Transverse colon (tissue), 4 donors: Measurements from ENCODE around the gene CFAP299. TPM values are rescaled to one million over a fixed set of nuclear protein-coding genes. Genes with fewer than 3 reads are reported as not detected.
A peak's percentile ranks its signal among the peaks of the same experiment; 100 is the strongest.

ENCODE experiments used
- DNase-seq: peaks from one replicate; pipeline ENCODE4 v3.0.0-alpha.2; 2019
- H3K27ac ChIP-seq, 4 donors: fragments of 200-600 bp; sonication (generic); 2 replicates each; pipeline ENCODE4 v1.5.1; 2016 to 2018; ENCODE audit warnings: inconsistent platforms in 4 of 4
- H3K27me3 ChIP-seq: fragments of 200-600 bp; sonication (generic); 2 replicates; pipeline ENCODE4 v1.5.1; 2017; ENCODE audit warnings: inconsistent platforms
- H3K36me3 ChIP-seq, 4 donors: fragments of 200-600 bp; sonication (generic); 2 replicates each; pipeline ENCODE4 v1.5.1; 2017 to 2019; ENCODE audit warnings: inconsistent platforms in 4 of 4
- H3K4me1 ChIP-seq, 4 donors: fragments of 200-600 bp; sonication (generic); 2 replicates each; pipeline ENCODE4 v1.5.1; 2017 to 2020; ENCODE audit warnings: inconsistent platforms in 4 of 4
- H3K4me3 ChIP-seq, 4 donors: fragments of 200-600 bp; sonication (generic); 1 replicate in 1 of 4; 2 replicates in 3 of 4; pipeline versions ENCODE4 v1.5.1 to v1.6.1; 2017 to 2019; ENCODE audit warnings: inconsistent platforms in 4 of 4
- H3K9me3 ChIP-seq, 2 donors: fragments of 200-600 bp; sonication (generic); 2 replicates each; pipeline ENCODE4 v1.5.1; 2017 to 2019; ENCODE audit warnings: inconsistent platforms in 2 of 2
- EP300 ChIP-seq: sonication (generic); formaldehyde crosslinking; IDR thresholded peaks from one replicate; pipeline ENCODE4 v1.6.1; 2017; ENCODE audit warnings: antibody characterized with exemption, low read depth
- POLR2A ChIP-seq: fragments of 450-650 bp; IDR thresholded peaks from one replicate; pipeline ENCODE4 v1.6.1; 2016; ENCODE audit warnings: antibody characterized with exemption, mild to moderate bottlenecking, moderate library complexity
- POLR2AphosphoS5 ChIP-seq, 3 donors: sonication (generic); formaldehyde crosslinking; IDR thresholded peaks; one replicate each; pipeline ENCODE4 v1.6.1; 2016; ENCODE audit warnings: antibody characterized with exemption in 3 of 3
- WGBS, 2 donors: methylation state at CpG; one replicate each; pipeline ENCODE4 v1.1.5; 2018; ENCODE audit warnings: low coverage in 1 of 2; 5-methylcytosine and 5-hydroxymethylcytosine counted together
- in situ Hi-C, 4 donors: fragments of 200-750 bp; cut with MboI; loops; one replicate each; pipeline versions ENCODE4 v1.15.0 to v1.15.1; 2017; ENCODE audit warnings: low sequenced_read_pairs in 3 of 4, low pct_ligation_motif_present in 1 of 4, low pct_unique_long_range_greater_than_20kb in 1 of 4
- intact Hi-C: fragments of 100-400 bp; cut with DNase I; formaldehyde crosslinking; loops from one replicate; pipeline ENCODE4 v1.15.1; 2023; ENCODE audit warnings: low total_unique reads
- total RNA-seq, 4 donors: library from RNA; depleted of rRNA; stranded (reverse); fragments of >200 nt; gene quantifications; one replicate each; pipeline ENCODE4 v1.1.0, GENCODE V29; 2016
- TF ChIP-seq, protein P1 (sequence below), 5 experiments: fragments of 200-600 bp in 3 of 5; fragments of 450-650 bp in 2 of 5; sonication (generic) in 3 of 5; IDR thresholded peaks; 1 replicate in 2 of 5; 2 replicates in 3 of 5; pipeline ENCODE4 v1.5.1; 2016 to 2017; ENCODE audit warnings: antibody characterized with exemption in 5 of 5, inconsistent platforms in 3 of 5, mild to moderate bottlenecking in 2 of 5, moderate library complexity in 1 of 5

Gene CFAP299
- total RNA-seq, 4 donors from 2014 or later = not detected

DNA sequence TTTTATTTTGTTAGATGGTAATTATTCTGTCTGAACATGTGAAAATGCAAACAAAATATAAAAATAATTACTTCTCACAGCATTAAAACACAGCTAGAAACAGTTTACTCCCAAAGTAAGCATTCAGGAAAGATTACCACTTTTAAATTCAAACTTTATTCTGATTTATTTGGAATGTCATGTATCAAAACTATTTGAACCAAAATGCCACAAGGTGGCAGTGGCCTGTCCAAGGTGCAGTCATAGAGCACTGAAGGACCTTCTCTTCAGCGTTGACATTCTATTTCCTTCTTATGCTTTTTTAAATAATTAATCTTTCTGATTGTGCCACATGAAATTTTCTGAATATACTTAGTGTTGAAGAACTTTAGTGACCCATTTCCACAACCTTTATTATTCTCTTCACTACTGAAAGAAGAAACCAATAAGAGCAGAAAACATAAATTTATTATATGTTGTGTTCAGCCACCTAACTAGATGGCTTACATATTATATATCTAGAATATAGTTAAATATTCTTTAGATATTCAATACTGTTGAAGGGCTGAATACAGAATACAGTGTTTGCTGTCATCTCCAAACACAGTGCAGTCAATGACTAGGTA, 283.6 kb downstream of the CFAP299 start:
- H3K27ac ChIP-seq = no peak overlapping the region
- intact Hi-C loops (no loop called here), in situ Hi-C loops (loop anchor here in 2 of 4 donors (25.0 kb wide), 1 partner anchor 418 kb away; the partner anchor contains the start of gene BMP3 (in 2 of the 2))
- peaks cover 0 to 2% of the 10 kb centered on the region in 2 donors for H3K9me3 ChIP-seq
- DNase-seq = no peak
- H3K27me3 ChIP-seq = no peaks in the 10 kb centered on the region
- TF ChIP-seq POLR2A = no peak
- TF ChIP-seq, protein P1, sequence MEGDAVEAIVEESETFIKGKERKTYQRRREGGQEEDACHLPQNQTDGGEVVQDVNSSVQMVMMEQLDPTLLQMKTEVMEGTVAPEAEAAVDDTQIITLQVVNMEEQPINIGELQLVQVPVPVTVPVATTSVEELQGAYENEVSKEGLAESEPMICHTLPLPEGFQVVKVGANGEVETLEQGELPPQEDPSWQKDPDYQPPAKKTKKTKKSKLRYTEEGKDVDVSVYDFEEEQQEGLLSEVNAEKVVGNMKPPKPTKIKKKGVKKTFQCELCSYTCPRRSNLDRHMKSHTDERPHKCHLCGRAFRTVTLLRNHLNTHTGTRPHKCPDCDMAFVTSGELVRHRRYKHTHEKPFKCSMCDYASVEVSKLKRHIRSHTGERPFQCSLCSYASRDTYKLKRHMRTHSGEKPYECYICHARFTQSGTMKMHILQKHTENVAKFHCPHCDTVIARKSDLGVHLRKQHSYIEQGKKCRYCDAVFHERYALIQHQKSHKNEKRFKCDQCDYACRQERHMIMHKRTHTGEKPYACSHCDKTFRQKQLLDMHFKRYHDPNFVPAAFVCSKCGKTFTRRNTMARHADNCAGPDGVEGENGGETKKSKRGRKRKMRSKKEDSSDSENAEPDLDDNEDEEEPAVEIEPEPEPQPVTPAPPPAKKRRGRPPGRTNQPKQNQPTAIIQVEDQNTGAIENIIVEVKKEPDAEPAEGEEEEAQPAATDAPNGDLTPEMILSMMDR (IDR thresholded peaks at IDR 0.05) = peak; percentile 18 to 38 (median 25)
- H3K4me3 ChIP-seq = no peak overlapping the region
- H3K4me1 ChIP-seq = peaks cover 0 to 6% (median 0%) of the 10 kb centered on the region in 4 donors
- 26 to 40% methylated on average over 1 of the region's 1 CpG for WGBS, 2 donors
- no peaks in the 10 kb centered on the region for H3K36me3 ChIP-seq

DNA sequence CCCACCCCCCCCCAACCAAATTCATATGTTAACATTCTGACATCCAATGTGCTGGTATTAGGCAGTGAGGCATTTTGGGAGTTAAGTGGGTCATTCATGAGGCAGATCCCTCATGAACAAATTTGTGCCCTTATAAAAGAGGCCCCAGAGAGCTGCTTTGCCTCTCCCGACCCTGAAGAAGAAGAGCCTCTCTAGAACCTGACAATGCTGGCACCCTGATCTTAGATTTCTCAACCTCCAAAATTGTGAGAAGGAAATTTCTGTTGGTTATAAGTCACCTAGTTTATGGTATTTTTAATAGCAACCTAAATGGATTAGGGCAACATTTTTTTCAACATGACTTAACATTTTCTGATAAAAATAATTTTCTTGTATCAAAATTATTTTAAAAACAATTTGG, 296.3 kb downstream of the CFAP299 start:
- Histone ChIP-seq H3K36me3 (no peaks in the 10 kb centered on the region), H3K4me3 (no peak overlapping the region), H3K27ac (no peak overlapping the region), H3K4me1 (no peaks in the 10 kb centered on the region), H3K27me3 (no peaks in the 10 kb centered on the region), H3K9me3 (no peaks in the 10 kb centered on the region)
- in situ Hi-C loops (no loop called here), intact Hi-C loops (no loop called here)
- TF ChIP-seq, protein P1 (IDR thresholded peaks at IDR 0.05) = no peak
- TF ChIP-seq POLR2A (no peak), POLR2AphosphoS5 (IDR thresholded peaks at IDR 0.05) (no peak), EP300 (no peak)
- WGBS, 2 donors = 73 to 88% methylated on average over 1 of the region's 1 CpG
- DNase-seq = no peak

DNA sequence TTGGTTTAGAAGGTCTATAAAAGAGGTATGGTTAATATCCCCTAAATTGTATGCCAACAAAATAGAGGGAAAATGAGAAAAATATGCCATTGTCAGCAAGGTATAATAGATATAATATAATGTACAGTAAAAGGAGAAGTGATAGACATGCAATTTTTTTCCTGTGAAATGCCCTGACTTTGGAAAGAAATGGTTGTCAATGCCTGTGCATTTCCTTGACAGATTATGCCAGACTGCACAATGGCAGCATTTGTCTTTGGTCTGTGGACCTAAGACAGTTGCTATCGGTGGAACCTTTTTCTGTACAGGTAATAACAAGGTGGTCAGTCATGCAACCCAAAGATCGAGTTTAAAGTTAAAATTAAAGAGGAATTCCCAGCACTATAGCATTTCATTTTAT, 301.7 kb downstream of the CFAP299 start:
- Histone ChIP-seq H3K9me3 (no peaks in the 10 kb centered on the region), H3K27ac (no peak overlapping the region), H3K27me3 (no peaks in the 10 kb centered on the region), H3K36me3 (no peaks in the 10 kb centered on the region), H3K4me1 (no peaks in the 10 kb centered on the region), H3K4me3 (no peak overlapping the region)
- in situ Hi-C loops = no loop called here
- TF ChIP-seq POLR2A = no peak
- TF ChIP-seq, protein P1 (IDR thresholded peaks at IDR 0.05) = no peak
- no peak for TF ChIP-seq EP300
- no peak for TF ChIP-seq POLR2AphosphoS5 (IDR thresholded peaks at IDR 0.05)
- intact Hi-C loops = no loop called here
- 81 to 87% methylated on average over 2 of the region's 2 CpGs for WGBS, 2 donors
- no peak for DNase-seq

DNA sequence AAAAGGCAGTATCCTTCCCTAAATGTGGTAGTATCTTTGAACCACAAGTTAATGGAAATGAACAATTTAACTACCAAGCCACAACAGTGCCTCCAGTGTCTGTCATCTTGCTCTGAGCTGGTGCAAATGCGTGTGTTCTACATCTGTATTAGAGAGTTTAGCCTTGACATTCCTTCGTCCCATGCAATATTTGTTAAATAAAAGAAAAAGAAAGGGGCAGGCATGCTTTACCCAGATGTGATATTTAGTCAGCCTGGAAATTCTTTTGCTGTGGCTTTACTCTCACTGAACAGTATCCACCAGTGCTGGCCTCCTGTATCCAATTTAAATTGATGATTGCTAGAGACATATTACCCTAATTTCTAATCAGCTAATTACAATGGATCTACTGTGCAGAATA, 310.5 kb downstream of the CFAP299 start:
- Histone ChIP-seq H3K27ac (no peak overlapping the region), H3K4me3 (no peak overlapping the region), H3K27me3 (no peaks in the 10 kb centered on the region), H3K4me1 (no peaks in the 10 kb centered on the region), H3K9me3 (no peaks in the 10 kb centered on the region), H3K36me3 (no peaks in the 10 kb centered on the region)
- in situ Hi-C loops (no loop called here), intact Hi-C loops (no loop called here)
- TF ChIP-seq, protein P1 (IDR thresholded peaks at IDR 0.05) = no peak
- no peak for TF ChIP-seq POLR2A
- no peak for TF ChIP-seq EP300
- TF ChIP-seq POLR2AphosphoS5 (IDR thresholded peaks at IDR 0.05) = no peak
- WGBS, 2 donors = 77 to 82% methylated on average over 2 of the region's 2 CpGs
- DNase-seq = no peak
